Stimulated activated CD4-positive, alpha-beta T cell treated with anti-CD3 and anti-CD28 coated beads, Interleukin-1b, Interleukin-23, amount 100 ng/mL, for 4 hours (primary cell): ENCODE measurements around the gene IGFBP1.

Experiments
- DNase-seq, 2 donors: peaks; one replicate each; pipeline ENCODE4 v3.0.0-alpha.2; 2020; ENCODE audit warnings: low read depth in 2 of 2

IGFBP1 gene

DNA sequence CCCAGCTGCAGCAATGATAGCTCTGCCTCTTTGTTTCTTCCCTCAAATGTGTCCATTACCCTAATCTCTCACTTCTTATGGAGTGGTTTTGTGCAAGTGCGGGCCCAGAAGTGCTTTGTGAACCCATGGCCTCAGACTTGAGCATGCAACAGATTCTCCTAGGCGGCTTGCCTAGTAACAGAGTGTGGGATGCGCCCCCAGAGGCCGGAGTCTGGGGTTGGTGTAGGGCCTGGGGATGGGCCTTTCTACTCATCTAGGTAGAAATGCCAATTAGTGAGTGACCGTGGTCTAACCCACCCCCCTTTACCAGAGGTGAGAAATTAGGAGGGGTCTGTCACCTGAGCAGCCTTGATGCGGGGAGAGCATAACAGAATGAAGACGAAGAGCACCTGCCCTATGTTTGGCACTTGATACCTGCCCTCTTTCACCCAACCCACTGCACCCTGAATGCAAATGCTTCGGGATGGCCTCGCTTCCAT is 7.0 kb upstream of the IGFBP1 start:
- DNase-seq: no peak

DNA sequence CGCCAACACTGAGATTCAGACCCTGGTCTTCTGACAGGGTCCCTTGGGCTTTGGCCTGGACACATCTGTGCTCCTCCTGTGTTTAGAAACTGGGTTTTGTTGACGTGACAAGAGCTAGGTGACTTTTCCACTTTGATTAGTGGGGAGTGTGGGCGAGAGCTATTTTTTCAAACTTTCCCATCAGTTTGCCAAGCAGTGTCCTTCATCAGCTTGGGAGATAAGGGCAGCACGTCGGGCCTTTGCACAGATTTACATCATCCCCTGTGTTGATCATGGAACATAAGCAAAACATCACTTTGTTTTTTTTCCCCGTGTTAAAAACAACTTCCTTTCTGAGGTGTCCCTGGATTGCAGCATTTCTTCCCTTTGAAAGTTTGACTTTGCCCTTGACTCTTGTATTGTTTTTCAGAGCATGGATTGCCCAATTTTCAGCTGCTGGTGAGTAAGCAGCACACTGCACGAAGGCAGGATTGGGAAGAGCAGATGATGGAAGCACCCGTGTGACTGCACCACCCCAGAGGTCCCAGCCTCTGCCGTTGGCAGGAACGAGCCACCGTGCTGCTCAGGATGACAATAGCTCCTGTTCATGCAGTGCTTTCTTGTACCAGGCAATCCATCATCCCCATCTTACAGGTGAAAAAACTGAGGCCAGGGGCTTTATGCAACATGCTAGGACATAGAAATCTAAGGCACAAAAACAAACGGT is 6.4 kb upstream of the IGFBP1 start:
- DNase-seq: no peak

DNA sequence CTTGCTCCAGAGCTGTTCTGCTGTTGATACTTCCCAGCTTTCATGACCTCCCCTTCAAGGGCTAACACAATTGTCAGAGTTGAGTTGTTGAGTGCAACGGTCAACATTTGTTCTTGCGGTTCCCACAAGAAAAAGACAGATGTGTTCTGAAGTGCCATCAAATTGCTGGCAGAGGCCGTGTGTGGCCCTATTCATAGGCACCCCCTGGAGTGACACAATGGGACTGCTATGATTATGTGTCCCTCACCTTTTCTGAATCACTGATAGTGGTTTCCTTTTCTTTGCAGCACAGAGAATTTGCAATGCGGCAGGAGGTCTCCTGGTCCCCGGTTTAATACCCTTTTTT is 5.8 kb upstream of the IGFBP1 start:
- DNase-seq: no peak

DNA sequence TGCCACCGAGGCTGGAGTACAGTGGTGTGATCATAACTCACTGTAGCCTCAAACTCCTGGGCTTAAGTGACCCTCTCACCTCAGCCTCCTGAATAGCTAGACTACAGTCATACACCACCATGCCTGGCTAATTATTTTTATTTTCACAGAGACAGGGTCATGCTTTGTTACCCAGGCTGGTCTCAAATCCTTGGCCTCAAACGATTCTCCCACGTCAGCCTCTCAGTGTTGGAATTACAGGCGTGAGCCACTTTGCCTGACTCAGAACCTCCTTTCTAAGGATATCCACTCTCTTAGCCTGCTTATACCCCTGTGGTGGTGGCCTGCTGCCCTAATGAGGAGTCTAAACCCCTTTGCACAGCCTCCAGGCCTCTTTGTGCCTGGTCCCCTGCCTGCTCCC is 4.2 kb upstream of the IGFBP1 start:
- DNase-seq: no peak

- DNase-seq: no peak
Measured at GRCh38 chr7:45885264-45885882, 2.9 kb upstream of the IGFBP1 start.

DNA sequence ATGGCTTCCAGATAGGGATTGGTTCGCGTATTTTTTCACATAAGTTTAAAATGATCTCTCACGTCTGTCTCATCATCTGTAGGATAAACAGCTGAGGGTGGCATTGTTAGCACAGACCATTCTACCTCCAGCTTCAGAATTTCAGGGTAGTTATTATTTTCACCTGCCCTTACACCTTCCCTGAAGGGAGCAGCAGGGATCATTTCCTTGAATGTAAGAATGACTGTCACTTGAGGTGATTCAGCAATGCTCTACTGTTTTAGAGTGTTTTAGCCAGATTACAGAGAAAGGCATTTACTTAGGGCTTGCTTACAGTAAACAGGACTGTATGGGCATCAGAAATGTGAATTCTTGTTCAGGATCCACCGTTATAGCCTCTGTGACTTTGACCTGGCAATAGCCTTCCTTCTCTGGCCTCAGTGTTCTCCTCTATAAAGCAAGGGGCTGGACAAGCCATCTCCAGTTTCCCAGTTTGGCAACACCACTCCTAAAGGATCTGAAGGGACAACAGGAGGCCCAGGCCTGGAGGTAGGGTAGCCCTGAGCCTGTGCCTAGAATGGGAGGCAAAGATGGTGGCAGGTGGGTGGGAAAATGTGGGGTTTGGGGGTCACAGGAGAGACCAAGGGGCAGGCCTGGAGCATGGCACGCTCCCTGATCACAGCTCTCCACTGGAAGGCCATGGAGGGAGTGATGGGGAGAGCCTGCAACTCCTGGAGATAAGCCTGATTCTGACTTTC is 1.2 kb upstream of the IGFBP1 start:
- DNase-seq: no peak

- no peak for DNase-seq
Measured at GRCh38 chr7:45888993-45889366, 692 bp downstream of the IGFBP1 start.

DNA sequence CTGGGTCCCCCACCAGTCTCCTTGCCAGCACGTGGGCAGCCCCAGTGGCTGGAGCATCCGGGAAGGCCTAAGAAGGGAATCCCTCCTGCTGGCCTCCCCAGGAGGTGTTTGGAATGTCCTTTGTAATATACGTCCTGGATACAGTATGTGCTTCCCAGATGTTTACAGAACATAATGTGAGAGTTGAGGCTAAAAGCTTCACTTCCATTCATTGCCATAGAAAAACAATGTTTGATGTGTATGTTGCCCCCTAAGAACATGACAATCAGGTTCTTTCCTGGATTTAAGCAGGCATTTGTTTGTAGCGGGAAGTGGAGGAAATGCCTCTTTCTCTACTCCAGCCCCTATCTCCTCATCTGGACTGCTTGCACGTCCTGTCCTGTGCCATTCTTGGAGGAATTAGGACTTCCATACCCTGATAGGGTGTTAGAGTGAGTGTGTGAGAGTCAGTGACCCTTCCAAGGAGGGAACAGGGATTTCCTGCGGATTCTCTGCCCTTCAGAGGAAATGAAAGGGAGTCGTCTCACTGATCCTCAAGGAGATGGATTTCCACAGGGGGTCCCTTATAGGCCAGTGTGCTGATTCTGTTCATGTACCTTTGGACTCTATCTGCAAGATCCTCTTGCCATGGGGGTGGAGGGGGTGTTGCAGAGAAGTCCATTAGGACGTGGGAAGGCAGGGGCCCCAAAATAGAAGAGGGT is 1.2 kb downstream of the IGFBP1 start:
- DNase-seq: no peak

DNA sequence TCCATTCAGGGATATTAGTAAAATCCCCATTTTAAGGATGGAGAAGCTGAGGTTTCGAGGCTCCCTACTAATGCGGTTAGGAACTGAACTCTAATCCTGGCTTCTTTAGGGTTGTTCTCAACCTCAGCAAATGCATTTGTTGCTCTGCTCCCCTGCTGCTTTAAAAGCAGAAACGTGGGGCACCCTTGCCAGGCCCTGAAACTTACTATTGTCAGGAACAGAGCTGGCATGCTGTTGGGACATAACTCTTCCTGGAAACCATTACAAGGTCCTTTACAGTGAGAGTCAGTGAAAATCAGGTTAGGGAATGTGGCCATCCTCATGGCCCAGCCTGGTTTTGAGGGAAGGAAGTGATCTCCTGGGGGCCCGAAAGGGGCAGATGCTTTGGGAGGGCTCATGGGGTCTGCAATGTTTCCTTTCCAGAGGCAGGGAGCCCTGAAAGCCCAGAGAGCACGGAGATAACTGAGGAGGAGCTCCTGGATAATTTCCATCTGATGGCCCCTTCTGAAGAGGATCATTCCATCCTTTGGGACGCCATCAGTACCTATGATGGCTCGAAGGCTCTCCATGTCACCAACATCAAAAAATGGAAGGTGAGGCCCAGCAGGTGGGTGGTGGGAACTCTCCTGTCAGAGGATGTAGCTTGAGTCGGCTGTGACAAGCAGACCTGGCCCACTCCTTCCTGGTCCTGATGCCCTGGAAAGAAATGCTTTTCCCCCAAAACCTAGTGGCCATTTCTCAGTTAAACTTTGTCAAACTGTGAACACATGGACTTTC is 2.0 kb downstream of the IGFBP1 start:
- DNase-seq: no peak

DNA sequence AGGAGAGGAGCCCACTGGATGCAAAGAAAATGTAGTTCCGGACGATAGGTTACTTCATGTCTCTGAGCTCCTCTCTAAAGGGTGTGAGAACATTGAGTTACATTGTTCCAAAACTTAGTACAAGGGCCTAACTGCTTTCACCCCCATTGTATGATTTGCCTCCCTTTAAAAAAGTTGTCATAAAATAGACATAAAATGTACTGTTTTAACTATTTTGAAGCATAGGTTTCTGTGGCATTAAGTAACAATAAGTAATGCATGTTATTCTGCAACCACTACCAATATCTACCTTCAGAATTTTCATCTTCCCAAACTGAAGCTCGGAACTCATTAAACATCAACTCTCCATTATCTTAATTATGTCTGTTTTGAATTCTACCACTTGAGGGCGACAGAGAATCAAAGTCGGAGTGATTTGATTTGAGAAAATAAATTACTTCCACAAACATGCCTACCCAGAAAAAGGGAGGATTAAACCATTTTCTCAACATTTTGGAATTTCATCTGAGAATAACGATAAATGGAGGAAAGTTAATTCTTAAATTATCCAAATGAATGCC is 2.7 kb downstream of the IGFBP1 start:
- no peak for DNase-seq

GRCh38 chr7:45891462-45892402 is 3.4 kb downstream of the IGFBP1 start:
- DNase-seq: no peak

DNA sequence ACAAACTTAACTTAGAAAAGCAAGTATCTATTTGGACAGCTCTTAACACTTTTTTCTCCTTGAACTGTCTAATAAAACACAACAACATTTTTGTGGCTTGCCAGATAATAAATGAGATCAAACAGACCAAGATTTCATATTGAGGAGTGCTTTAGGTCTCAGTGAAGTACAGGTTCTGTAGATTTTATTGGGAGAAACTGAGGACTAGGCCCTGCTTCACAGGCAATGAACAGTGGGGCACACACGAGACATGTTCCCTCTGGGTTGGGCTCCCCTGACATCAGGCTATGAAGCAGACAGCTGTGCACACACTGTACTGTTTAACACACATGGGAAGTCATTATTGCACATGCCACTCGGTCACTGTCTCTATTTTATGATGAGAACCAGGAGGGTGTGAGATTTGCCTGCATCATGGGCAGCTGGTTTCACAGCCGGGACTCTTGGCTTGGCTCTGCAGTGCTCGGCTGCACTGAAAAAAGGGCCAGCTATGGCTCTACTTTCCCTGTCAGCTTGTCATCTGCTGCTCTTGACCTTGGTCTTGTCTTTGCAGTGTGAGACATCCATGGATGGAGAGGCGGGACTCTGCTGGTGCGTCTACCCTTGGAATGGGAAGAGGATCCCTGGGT is 4.2 kb downstream of the IGFBP1 start:
- DNase-seq: no peak

- DNase-seq: no peak
Measured at GRCh38 chr7:45893374-45893995, 5.2 kb downstream of the IGFBP1 start.

DNA sequence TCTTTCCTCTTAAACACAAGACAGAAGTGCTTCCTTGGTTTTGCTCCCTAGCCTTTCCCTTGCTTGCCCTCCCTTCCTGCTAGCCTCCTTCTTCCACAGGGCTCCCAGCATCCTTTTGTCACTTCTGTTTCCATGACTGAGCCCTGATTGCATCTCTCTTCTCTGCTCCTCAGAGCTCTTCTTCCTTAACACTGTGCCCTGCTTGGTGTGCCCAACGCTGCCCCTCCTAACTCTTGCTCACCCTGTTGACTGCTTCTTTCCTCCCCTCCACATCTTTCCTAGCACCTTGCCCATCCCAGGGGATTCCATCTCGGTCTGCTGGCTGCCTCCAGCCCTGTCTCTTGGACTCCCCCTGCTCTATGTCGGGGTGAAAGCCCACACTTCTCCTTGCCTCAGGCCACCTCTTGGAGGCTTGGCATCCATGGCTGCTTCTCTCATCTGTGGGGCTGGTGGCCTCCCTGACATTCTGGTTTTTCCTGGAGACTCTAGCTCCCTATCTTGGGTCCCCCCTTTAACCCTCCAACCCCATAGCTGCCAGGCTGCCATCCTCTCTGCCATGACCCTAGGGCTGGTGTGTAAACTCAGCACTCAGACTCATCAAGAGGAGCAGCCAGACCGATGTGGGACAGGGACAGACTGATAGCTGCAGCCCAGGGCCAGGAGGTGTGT is 5.8 kb downstream of the IGFBP1 start:
- DNase-seq: no peak

DNA sequence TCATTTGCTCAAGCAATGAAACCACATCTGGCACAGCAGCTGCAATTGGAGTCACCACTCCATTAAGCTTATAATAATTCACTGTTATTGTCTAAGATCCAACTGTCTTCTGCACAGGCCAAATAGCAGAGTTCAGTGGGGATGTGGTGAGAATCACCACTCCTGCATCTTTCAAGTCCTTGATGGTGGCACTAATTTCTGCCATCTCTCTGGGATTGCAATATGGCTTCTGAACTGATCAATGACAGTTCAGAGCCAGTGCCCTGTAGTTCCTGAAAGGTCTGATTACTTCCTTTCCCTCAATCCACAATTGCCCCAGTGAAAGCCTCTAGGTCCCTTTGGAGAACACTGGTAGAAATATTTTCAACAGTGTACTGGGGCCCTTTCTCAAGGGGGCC is 6.4 kb downstream of the IGFBP1 start:
- no peak for DNase-seq

- DNase-seq: no peak
Measured at GRCh38 chr7:45897042-45897690, 8.9 kb downstream of the IGFBP1 start.

- DNase-seq: no peak
Measured at GRCh38 chr7:45898222-45898621, 9.9 kb downstream of the IGFBP1 start.

DNA sequence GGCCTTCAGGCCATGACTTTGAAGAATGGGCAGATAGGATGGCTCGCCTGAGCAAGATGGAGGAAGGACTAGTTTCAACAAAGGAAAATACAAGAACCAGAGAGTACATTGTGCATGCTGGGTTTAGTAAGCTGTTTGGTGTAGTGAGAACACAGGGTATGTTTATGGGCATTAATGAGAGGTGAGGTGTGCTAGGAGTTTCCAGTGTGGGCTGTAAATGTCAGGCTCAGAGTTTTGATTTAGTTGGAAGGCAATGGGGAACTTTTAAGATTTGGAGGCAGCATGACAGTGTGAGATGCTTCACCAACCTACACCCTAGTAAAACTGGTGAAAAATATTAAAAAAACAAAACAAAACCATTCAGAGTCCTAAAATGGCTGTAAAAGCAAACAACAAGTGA is 13.3 kb downstream of the IGFBP1 start:
- DNase-seq: no peak
